SU-DHL-6 (cell line): ENCODE measurements around the gene PRR33.

Experiments used
- EZH2phosphoT487 ChIP-seq: fragments of 200-600 bp; sonication (generic), shearing (Covaris generic); conservative IDR thresholded peaks from 2 replicates; pipeline ENCODE4 v1.6.1; 2018; ENCODE audit warnings: mild to moderate bottlenecking, antibody characterized with exemption, low read length, moderate library complexity, mixed read lengths
- TF ChIP-seq, protein P1 (sequence below): fragments of 200-600 bp; sonication (generic); IDR thresholded peaks from one replicate; pipeline ENCODE4 v1.5.1; 2017; ENCODE audit warnings: antibody characterized with exemption, mild to moderate bottlenecking, low read length, moderate library complexity; ENCODE audit not compliant: insufficient read depth, poor library complexity, severe bottlenecking

DNA sequence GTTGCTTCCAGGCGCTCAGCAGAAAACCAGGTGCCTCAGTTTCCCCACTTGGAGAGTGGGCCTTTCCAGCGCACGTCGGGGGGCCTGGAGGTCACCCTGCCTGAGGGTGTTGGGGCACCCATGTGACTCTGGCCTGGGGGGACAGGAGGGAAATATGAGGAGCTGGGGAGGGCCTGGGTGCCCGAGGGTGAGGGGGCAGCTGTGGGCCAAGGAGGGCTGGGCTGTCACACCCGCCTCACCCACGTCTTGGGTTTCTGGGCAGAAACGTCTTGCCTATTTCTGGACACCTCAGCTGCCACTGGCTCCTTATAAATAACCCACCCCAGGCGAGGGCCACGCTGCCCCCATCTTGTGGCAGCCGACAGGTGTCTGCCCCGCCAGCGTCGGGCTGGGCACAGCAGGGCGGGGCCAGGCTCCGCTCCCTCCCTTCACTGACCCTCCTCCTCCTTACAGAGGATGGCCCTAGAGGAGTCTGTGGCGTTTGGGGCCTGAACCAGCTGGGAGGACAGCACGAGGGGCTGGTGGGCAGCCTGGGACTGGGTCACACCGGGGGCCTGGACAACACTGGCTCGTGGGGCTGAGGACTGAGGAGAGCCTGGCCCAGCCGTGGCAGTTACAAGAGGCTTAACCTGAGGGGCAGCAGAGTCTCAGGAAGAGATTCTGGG, 29.3 kb upstream of the PRR33 start:
- TF ChIP-seq, protein P1, sequence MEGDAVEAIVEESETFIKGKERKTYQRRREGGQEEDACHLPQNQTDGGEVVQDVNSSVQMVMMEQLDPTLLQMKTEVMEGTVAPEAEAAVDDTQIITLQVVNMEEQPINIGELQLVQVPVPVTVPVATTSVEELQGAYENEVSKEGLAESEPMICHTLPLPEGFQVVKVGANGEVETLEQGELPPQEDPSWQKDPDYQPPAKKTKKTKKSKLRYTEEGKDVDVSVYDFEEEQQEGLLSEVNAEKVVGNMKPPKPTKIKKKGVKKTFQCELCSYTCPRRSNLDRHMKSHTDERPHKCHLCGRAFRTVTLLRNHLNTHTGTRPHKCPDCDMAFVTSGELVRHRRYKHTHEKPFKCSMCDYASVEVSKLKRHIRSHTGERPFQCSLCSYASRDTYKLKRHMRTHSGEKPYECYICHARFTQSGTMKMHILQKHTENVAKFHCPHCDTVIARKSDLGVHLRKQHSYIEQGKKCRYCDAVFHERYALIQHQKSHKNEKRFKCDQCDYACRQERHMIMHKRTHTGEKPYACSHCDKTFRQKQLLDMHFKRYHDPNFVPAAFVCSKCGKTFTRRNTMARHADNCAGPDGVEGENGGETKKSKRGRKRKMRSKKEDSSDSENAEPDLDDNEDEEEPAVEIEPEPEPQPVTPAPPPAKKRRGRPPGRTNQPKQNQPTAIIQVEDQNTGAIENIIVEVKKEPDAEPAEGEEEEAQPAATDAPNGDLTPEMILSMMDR = no peak
- TF ChIP-seq EZH2phosphoT487 = no peak
